HEK293T (cell line): ENCODE data around the gene TBC1D22A.

Source experiments
- BHLHE40 ChIP-seq: fragments of 450-650 bp; IDR thresholded peaks from 2 replicates; pipeline ENCODE4 v1.6.1; 2016; ENCODE audit warnings: mild to moderate bottlenecking, moderate library complexity, borderline replicate concordance
- CTBP1 ChIP-seq: fragments of 450-650 bp; IDR thresholded peaks from 2 replicates; pipeline ENCODE4 v1.6.1; 2016; ENCODE audit warnings: borderline replicate concordance
- ELF4 ChIP-seq: fragments of 450-650 bp; IDR thresholded peaks from 2 replicates; pipeline ENCODE4 v1.6.1; 2017; ENCODE audit warnings: antibody characterized with exemption
- FOXA1 ChIP-seq: fragments of 450-650 bp; IDR thresholded peaks from 2 replicates; pipeline ENCODE4 v1.6.1; 2016; ENCODE audit warnings: mild to moderate bottlenecking
- LEF1 ChIP-seq: fragments of 450-650 bp; IDR thresholded peaks from 2 replicates; pipeline ENCODE4 v1.6.1; 2017; ENCODE audit warnings: mild to moderate bottlenecking, borderline replicate concordance
- SP1 ChIP-seq: fragments of 450-650 bp; IDR thresholded peaks from 2 replicates; pipeline ENCODE4 v1.6.1; 2017
- TARDBP ChIP-seq: fragments of 450-650 bp; IDR thresholded peaks from 2 replicates; pipeline ENCODE4 v1.6.1; 2016
- ZNF384 ChIP-seq: fragments of 450-650 bp; IDR thresholded peaks from 2 replicates; pipeline ENCODE4 v1.6.1; 2016
- TF ChIP-seq, protein P1 (sequence below): fragments of 450-650 bp; IDR thresholded peaks from 2 replicates; pipeline ENCODE4 v1.6.1; 2016

DNA sequence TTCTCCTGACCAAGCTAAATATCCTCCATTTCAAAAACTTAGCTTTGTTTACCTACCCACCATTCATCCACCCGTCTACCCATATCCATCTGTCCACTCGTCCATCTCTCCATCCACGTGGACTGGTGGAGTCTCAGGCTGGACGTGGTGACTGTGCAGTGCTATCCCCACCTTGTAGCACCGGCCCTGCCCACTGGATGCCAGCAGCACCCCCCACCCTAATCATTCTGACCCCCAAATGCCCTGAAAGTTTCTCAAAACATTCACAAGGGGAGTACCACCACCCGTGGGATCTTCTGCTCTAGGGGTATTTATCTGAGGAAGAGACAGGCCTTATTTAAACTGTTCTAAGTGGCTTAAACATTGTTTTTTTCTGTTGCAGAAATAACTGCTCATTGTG, 206.4 kb downstream of the TBC1D22A start:
- TF ChIP-seq ZNF384 (no peak), CTBP1 (no peak), FOXA1 (no peak), TARDBP (no peak), LEF1 (no peak), ELF4 (no peak), BHLHE40 (no peak), SP1 (no peak)
- TF ChIP-seq, protein P1, sequence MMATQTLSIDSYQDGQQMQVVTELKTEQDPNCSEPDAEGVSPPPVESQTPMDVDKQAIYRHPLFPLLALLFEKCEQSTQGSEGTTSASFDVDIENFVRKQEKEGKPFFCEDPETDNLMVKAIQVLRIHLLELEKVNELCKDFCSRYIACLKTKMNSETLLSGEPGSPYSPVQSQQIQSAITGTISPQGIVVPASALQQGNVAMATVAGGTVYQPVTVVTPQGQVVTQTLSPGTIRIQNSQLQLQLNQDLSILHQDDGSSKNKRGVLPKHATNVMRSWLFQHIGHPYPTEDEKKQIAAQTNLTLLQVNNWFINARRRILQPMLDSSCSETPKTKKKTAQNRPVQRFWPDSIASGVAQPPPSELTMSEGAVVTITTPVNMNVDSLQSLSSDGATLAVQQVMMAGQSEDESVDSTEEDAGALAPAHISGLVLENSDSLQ, result no peak
